Vagina (tissue), 2 donors: ENCODE results near the gene CPSF7. TPM values are rescaled to one million over a fixed set of nuclear protein-coding genes. Genes with fewer than 3 reads are reported as not detected.
"Not testable (repeated sequence)": the region's sequence is repeated elsewhere in the genome, so short reads cannot be mapped to it uniquely, and the experiment has no call there.

Experiments
- DNase-seq, 2 donors: peaks; one replicate each; pipeline ENCODE4 v3.0.0-alpha.2; 2017; ENCODE audit errors: extremely low spot score in 2 of 2
- H3K27ac ChIP-seq: fragments of 200-600 bp; sonication (generic); one replicate; pipeline ENCODE4 v1.5.1; 2019
- H3K27me3 ChIP-seq: fragments of 200-600 bp; sonication (generic); one replicate; pipeline ENCODE4 v1.5.1; 2019
- H3K36me3 ChIP-seq, 2 donors: fragments of 200-600 bp; sonication (generic); one replicate each; pipeline ENCODE4 v1.5.1; 2017 to 2019
- H3K4me1 ChIP-seq: fragments of 200-600 bp; sonication (generic); one replicate; pipeline ENCODE4 v1.5.1; 2019
- H3K4me3 ChIP-seq, 2 donors: fragments of 200-600 bp; sonication (generic); 1 replicate in 1 of 2; 2 replicates in 1 of 2; pipeline ENCODE4 v1.5.1; 2016 to 2019
- H3K9me3 ChIP-seq: fragments of 200-600 bp; sonication (generic); one replicate; pipeline ENCODE4 v1.5.1; 2019
- CTCF ChIP-seq, 3 experiments: fragments of 450-650 bp in 2 of 3; fragments of 200-600 bp in 1 of 3; sonication (generic) in 1 of 3; IDR thresholded peaks; one replicate each; pipeline ENCODE4 v1.5.1; 2017 to 2019; ENCODE audit warnings: antibody characterized with exemption in 3 of 3, mild to moderate bottlenecking in 2 of 3, moderate library complexity in 2 of 3
- POLR2A ChIP-seq, 2 donors: fragments of 450-650 bp; IDR thresholded peaks; one replicate each; pipeline ENCODE4 v1.6.1; 2017; ENCODE audit warnings: antibody characterized with exemption in 2 of 2, mild to moderate bottlenecking in 2 of 2, moderate library complexity in 2 of 2
- POLR2AphosphoS5 ChIP-seq, 2 donors: sonication (generic); formaldehyde crosslinking; IDR thresholded peaks; one replicate each; pipeline ENCODE4 v1.9.0; 2017; ENCODE audit warnings: antibody characterized with exemption in 2 of 2, mild to moderate bottlenecking in 2 of 2, low read depth in 1 of 2; ENCODE audit not compliant: insufficient read depth in 1 of 2
- intact Hi-C: fragments of 100-400 bp; cut with DNase I; formaldehyde crosslinking; loops from one replicate; pipeline ENCODE4 v1.15.1; 2023
- total RNA-seq: library from RNA; depleted of rRNA; stranded (reverse); fragments of >200 nt; gene quantifications from one replicate; pipeline ENCODE4 v1.2.3, GENCODE V29; 2016

The CPSF7 gene
- total RNA-seq, 1 donor from 2014 or later = 50.8 TPM

DNA sequence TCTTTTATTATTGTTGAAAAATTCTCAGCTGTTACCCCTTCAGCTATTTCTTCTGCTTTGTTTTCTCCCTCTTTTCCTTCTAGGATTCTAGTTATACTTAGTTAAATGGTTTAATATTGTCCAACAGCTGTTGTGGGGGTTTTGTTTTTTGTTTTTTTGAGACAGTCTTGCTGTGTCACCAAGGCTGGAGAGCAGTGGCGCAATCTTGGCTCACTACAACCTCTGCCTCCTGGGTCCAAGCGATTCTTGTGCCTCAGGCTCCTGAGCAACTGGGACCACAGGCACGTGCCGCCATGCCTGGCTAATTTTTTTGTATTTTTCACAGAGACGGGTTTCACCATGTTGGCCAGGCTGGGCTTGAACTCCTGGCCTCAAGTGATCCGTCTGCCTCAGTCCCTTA lies 12.8 kb upstream of the CPSF7 start:
- no peak for DNase-seq
- no peak overlapping the region for H3K27ac ChIP-seq
- TF ChIP-seq CTCF (IDR thresholded peaks at IDR 0.05) (no peak), POLR2AphosphoS5 (IDR thresholded peaks at IDR 0.05; ENCODE audit: insufficient read depth in 1 of 2, low read depth in 1 of 2) (no peak), POLR2A (IDR thresholded peaks at IDR 0.05) (no peak)
- H3K36me3 ChIP-seq = peaks cover 0 to 52% of the 10 kb centered on the region in 2 donors
- H3K27me3 ChIP-seq = no peaks in the 10 kb centered on the region
- no peaks in the 10 kb centered on the region for H3K9me3 ChIP-seq
- peaks cover 9% of the 10 kb centered on the region for H3K4me1 ChIP-seq
- H3K4me3 ChIP-seq = no peak overlapping the region
- intact Hi-C loops = loop anchor here (10.0 kb wide), 1 partner anchor 72 kb away; no protein-coding TSS in a partner anchor

GRCh38 chr11:61439615-61440014 lies 9.8 kb upstream of the CPSF7 start:
- Histone ChIP-seq H3K36me3 (peaks cover 0 to 43% of the 10 kb centered on the region in 2 donors), H3K27ac (no peak overlapping the region), H3K4me1 (peaks cover 11% of the 10 kb centered on the region)

DNA sequence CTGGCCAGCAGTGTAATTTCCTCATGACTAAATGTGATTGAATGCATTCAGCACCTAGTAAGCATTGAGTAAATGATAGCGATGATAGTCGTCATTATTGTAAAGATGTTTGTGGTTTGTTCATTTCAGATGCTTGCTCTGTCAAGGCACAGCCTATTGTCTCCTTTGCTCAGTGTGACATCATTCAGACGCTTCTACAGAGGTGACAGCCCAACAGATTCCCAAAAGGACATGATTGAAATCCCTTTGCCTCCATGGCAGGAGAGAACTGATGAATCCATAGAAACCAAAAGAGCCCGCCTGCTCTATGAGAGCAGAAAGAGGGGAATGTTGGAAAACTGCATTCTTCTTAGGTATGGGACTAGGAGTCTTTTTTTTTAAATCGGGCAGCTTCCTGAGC lies 7.7 kb upstream of the CPSF7 start:
- H3K4me3 ChIP-seq = no peak overlapping the region
- TF ChIP-seq POLR2A (IDR thresholded peaks at IDR 0.05) (no peak), POLR2AphosphoS5 (IDR thresholded peaks at IDR 0.05; ENCODE audit: insufficient read depth in 1 of 2, low read depth in 1 of 2) (no peak), CTCF (IDR thresholded peaks at IDR 0.05) (no peak)
- H3K4me1 ChIP-seq = peaks cover 14% of the 10 kb centered on the region
- DNase-seq = no peak
- H3K36me3 ChIP-seq = peaks cover 0 to 41% of the 10 kb centered on the region in 2 donors
- no peaks in the 10 kb centered on the region for H3K27me3 ChIP-seq
- intact Hi-C loops = no loop called here
- no peak overlapping the region for H3K27ac ChIP-seq
- no peaks in the 10 kb centered on the region for H3K9me3 ChIP-seq

More at GRCh38 chr11:61439615-61440014, 9.8 kb upstream of the CPSF7 start:
- TF ChIP-seq POLR2A (IDR thresholded peaks at IDR 0.05) (no peak), CTCF (IDR thresholded peaks at IDR 0.05) (no peak), POLR2AphosphoS5 (IDR thresholded peaks at IDR 0.05; ENCODE audit: insufficient read depth in 1 of 2, low read depth in 1 of 2) (no peak)
- Histone ChIP-seq H3K4me3 (no peak overlapping the region), H3K27me3 (no peaks in the 10 kb centered on the region), H3K9me3 (no peaks in the 10 kb centered on the region)
- no peak for DNase-seq
- intact Hi-C loops = loop anchor here (10.0 kb wide), 1 partner anchor 75 kb away; no protein-coding TSS in a partner anchor

- DNase-seq, intact Hi-C loops, H3K9me3 ChIP-seq, H3K27me3 ChIP-seq: not testable (repeated sequence)
- Histone ChIP-seq H3K27ac (peak overlapping the region; percentile 96), H3K4me3 (peak overlapping the region; percentile 83 to 88), H3K4me1 (peaks cover 67% of the 10 kb centered on the region), H3K36me3 (peaks cover 0 to 34% of the 10 kb centered on the region in 2 donors)
These were observed 1.1 kb upstream of the CPSF7 start for GRCh38 chr11:61430839-61431238.

DNA sequence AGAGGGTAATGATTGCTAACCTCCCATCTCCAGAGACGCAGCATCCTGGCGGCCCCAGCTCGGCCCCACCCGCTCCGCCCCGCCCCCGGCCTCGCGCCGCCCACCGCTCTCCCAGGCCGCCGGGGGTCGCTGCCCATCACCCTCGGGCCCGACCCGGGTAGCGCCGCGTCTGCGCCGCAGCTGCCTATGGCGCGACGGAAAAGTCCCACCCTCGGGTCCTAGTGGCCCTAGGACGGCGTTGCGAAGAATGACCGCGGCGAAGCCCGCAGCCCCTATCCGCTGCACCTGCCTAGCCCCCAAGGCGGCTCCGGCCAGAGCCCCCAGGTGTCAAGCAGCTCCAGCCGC lies 457 bp downstream of the CPSF7 start:
- intact Hi-C loops = no loop called here

More for the DNA sequence above, 457 bp downstream of the CPSF7 start:
- no peak for TF ChIP-seq POLR2A (IDR thresholded peaks at IDR 0.05)
- no peak for TF ChIP-seq POLR2AphosphoS5 (IDR thresholded peaks at IDR 0.05; ENCODE audit: insufficient read depth in 1 of 2, low read depth in 1 of 2)
- no peak for TF ChIP-seq CTCF (IDR thresholded peaks at IDR 0.05)
- DNase-seq = no peak
- Histone ChIP-seq H3K9me3 (no peaks in the 10 kb centered on the region), H3K4me1 (peaks cover 62% of the 10 kb centered on the region), H3K27ac (peak overlapping the region; percentile 96), H3K36me3 (peaks cover 0 to 46% of the 10 kb centered on the region in 2 donors), H3K4me3 (peak overlapping the region; percentile 83 to 88), H3K27me3 (no peaks in the 10 kb centered on the region)
